Gastrocnemius medialis (tissue), 4 donors: ENCODE results near the gene CCDC74A. TPM values are rescaled to one million over a fixed set of nuclear protein-coding genes. Genes with fewer than 3 reads are reported as not detected.
"Not testable (repeated sequence)": the region's sequence is repeated elsewhere in the genome, so short reads cannot be mapped to it uniquely, and the experiment has no call there.

ENCODE experiments used
- ATAC-seq, 2 donors: fragments of 150-250 bp; one replicate each; pipeline ENCODE4 v1.9.1; 2016
- DNase-seq, 2 donors: peaks; one replicate each; pipeline ENCODE4 v3.0.0-alpha.2; 2019
- H3K27ac ChIP-seq, 4 donors: fragments of 200-600 bp; sonication (generic); 1 replicate in 1 of 4; 2 replicates in 3 of 4; pipeline ENCODE4 v1.5.1; 2016 to 2018; ENCODE audit warnings: mild to moderate bottlenecking in 2 of 4, moderate library complexity in 1 of 4
- H3K27me3 ChIP-seq, 3 donors: fragments of 200-600 bp; sonication (generic) in 2 of 3; 1 replicate in 1 of 3; 2 replicates in 2 of 3; pipeline versions ENCODE4 v1.5.1 to v1.6.0; 2016 to 2019; ENCODE audit warnings: mild to moderate bottlenecking in 1 of 3, moderate library complexity in 1 of 3
- H3K36me3 ChIP-seq, 2 donors: fragments of 200-600 bp; sonication (generic) in 1 of 2; one replicate each; pipeline ENCODE4 v1.5.1; 2017 to 2018
- H3K4me1 ChIP-seq, 2 donors: fragments of 200-600 bp; sonication (generic) in 1 of 2; one replicate each; pipeline ENCODE4 v1.5.1; 2016 to 2017; ENCODE audit warnings: mild to moderate bottlenecking in 2 of 2
- H3K4me3 ChIP-seq, 4 donors: fragments of 200-600 bp; sonication (generic) in 3 of 4; 1 replicate in 1 of 4; 2 replicates in 3 of 4; pipeline ENCODE4 v1.5.1; 2016 to 2019; ENCODE audit warnings: mild to moderate bottlenecking in 2 of 4
- H3K9me3 ChIP-seq, 3 donors: fragments of 200-600 bp; sonication (generic) in 2 of 3; 1 replicate in 1 of 3; 2 replicates in 2 of 3; pipeline ENCODE4 v1.5.1; 2016 to 2019
- CTCF ChIP-seq, 5 experiments: fragments of 450-650 bp in 3 of 5; fragments of 200-600 bp in 2 of 5; sonication (generic) in 2 of 5; IDR thresholded peaks in 4 of 5; conservative IDR thresholded peaks in 1 of 5; 1 replicate in 4 of 5; 2 replicates in 1 of 5; pipeline ENCODE4 v1.5.1; 2016 to 2019; ENCODE audit warnings: antibody characterized with exemption in 5 of 5, mild to moderate bottlenecking in 3 of 5, moderate library complexity in 3 of 5
- POLR2A ChIP-seq, 2 donors: fragments of 450-650 bp; IDR thresholded peaks; one replicate each; pipeline ENCODE4 v1.6.1; 2017; ENCODE audit warnings: antibody characterized with exemption in 2 of 2, mild to moderate bottlenecking in 2 of 2, moderate library complexity in 2 of 2
- in situ Hi-C, 4 donors: fragments of 200-750 bp; cut with MboI; loops; one replicate each; pipeline versions ENCODE4 v1.15.0 to v1.8.0; 2017; ENCODE audit warnings: low sequenced_read_pairs in 4 of 4
- intact Hi-C: fragments of 100-400 bp; cut with DNase I; formaldehyde crosslinking; loops from one replicate; pipeline ENCODE4 v1.15.1; 2023; ENCODE audit warnings: low total_unique reads
- total RNA-seq, 4 donors: library from RNA; depleted of rRNA; stranded (reverse); fragments of >200 nt; gene quantifications; one replicate each; pipeline versions ENCODE4 v1.1.0 to v1.2.3, GENCODE V29; 2016

CCDC74A gene
- total RNA-seq, 4 donors from 2014 or later, result 0.24 to 0.46 (median 0.36) TPM; not detected in 1

GRCh38 chr2:131493199-131493968 lies 34.3 kb upstream of the CCDC74A start:
- H3K4me3 ChIP-seq, result peak overlapping the region; percentile 82 to 96 (median 88)
- H3K9me3 ChIP-seq, result no peaks in the 10 kb centered on the region
- in situ Hi-C loops, result no loop called here
- peak overlapping the region; percentile 87 to 95 (median 94) for H3K27ac ChIP-seq
- no peak for DNase-seq
- no peak for TF ChIP-seq CTCF (IDR thresholded peaks at IDR 0.05 in 4 of 5, conservative IDR thresholded peaks at IDR 0.05 in 1 of 5)
- no peak for TF ChIP-seq POLR2A (IDR thresholded peaks at IDR 0.05)
- peak; percentile 39 to 45 for ATAC-seq
- no peaks in the 10 kb centered on the region for H3K36me3 ChIP-seq
- H3K27me3 ChIP-seq, result no peaks in the 10 kb centered on the region
- peaks cover 13 to 23% of the 10 kb centered on the region in 2 donors for H3K4me1 ChIP-seq
- intact Hi-C loops, result loop anchor here (2.0 to 10.0 kb wide), 3 partner anchors 81 to 389 kb away; partner anchors contain the start of gene PLEKHB2

GRCh38 chr2:131495506-131495905 lies 32.2 kb upstream of the CCDC74A start:
- H3K27ac ChIP-seq, H3K27me3 ChIP-seq, H3K4me3 ChIP-seq, in situ Hi-C loops, ATAC-seq, DNase-seq, H3K9me3 ChIP-seq: not testable (repeated sequence)
- peaks cover 17 to 30% of the 10 kb centered on the region in 2 donors for H3K4me1 ChIP-seq
- H3K36me3 ChIP-seq, result peaks cover 0 to 10% of the 10 kb centered on the region in 2 donors
- intact Hi-C loops, result loop anchor here (10.0 kb wide), 1 partner anchor 391 kb away; the partner anchor contains the start of gene PLEKHB2

- peak overlapping the region in 3 of 4 donors; percentile 59 to 79 (median 65) for H3K27ac ChIP-seq
- H3K4me1 ChIP-seq, result peaks cover 17 to 24% of the 10 kb centered on the region in 2 donors
- intact Hi-C loops, result loop anchor here (10.0 kb wide), 1 partner anchor 394 kb away; the partner anchor contains the start of gene PLEKHB2
- ATAC-seq (peak; percentile 51 to 85), DNase-seq (peak in 1 of 2 donors; percentile 27)
- in situ Hi-C loops, H3K9me3 ChIP-seq, H3K27me3 ChIP-seq, H3K4me3 ChIP-seq: not testable (repeated sequence)
- peaks cover 0 to 16% of the 10 kb centered on the region in 2 donors for H3K36me3 ChIP-seq
These were observed 29.2 kb upstream of the CCDC74A start for GRCh38 chr2:131498321-131498973.

- DNase-seq, H3K4me1 ChIP-seq, ATAC-seq, H3K27ac ChIP-seq, H3K27me3 ChIP-seq, H3K9me3 ChIP-seq, H3K4me3 ChIP-seq, in situ Hi-C loops, intact Hi-C loops: not testable (repeated sequence)
- H3K36me3 ChIP-seq, result peaks cover 0 to 45% of the 10 kb centered on the region in 2 donors
These were observed 24.1 kb upstream of the CCDC74A start for GRCh38 chr2:131503587-131503986.

- H3K4me1 ChIP-seq, H3K27me3 ChIP-seq, in situ Hi-C loops, intact Hi-C loops, ATAC-seq, H3K27ac ChIP-seq, H3K9me3 ChIP-seq, DNase-seq, H3K4me3 ChIP-seq: not testable (repeated sequence)
- peaks cover 0 to 48% of the 10 kb centered on the region in 2 donors for H3K36me3 ChIP-seq
These were observed 23.5 kb upstream of the CCDC74A start for GRCh38 chr2:131504082-131504750.

- no peaks in the 10 kb centered on the region for H3K9me3 ChIP-seq
- intact Hi-C loops, result no loop called here
These were observed 18.1 kb upstream of the CCDC74A start for GRCh38 chr2:131509615-131510014.

GRCh38 chr2:131511291-131511968 lies 16.3 kb upstream of the CCDC74A start:
- DNase-seq, ATAC-seq, H3K4me3 ChIP-seq, H3K4me1 ChIP-seq, H3K27ac ChIP-seq, H3K9me3 ChIP-seq, in situ Hi-C loops, H3K27me3 ChIP-seq, intact Hi-C loops: not testable (repeated sequence)
- H3K36me3 ChIP-seq, result peaks cover 0 to 22% of the 10 kb centered on the region in 2 donors

More at GRCh38 chr2:131509615-131510014, 18.1 kb upstream of the CCDC74A start:
- no peaks in the 10 kb centered on the region for H3K4me1 ChIP-seq
- in situ Hi-C loops, result no loop called here
- H3K27me3 ChIP-seq, result no peaks in the 10 kb centered on the region
- ATAC-seq (no peak), DNase-seq (no peak)
- no peak overlapping the region for H3K4me3 ChIP-seq
- no peak overlapping the region for H3K27ac ChIP-seq
- TF ChIP-seq CTCF (IDR thresholded peaks at IDR 0.05 in 4 of 5, conservative IDR thresholded peaks at IDR 0.05 in 1 of 5) (no peak), POLR2A (IDR thresholded peaks at IDR 0.05) (no peak)
- H3K36me3 ChIP-seq, result peaks cover 0 to 32% of the 10 kb centered on the region in 2 donors

- in situ Hi-C loops, ATAC-seq: not testable (repeated sequence)
These were observed 15.5 kb upstream of the CCDC74A start for GRCh38 chr2:131511969-131512870.

More at GRCh38 chr2:131511969-131512870, 15.5 kb upstream of the CCDC74A start:
- H3K36me3 ChIP-seq, result peaks cover 0 to 24% of the 10 kb centered on the region in 2 donors
- H3K4me1 ChIP-seq, H3K27ac ChIP-seq, H3K9me3 ChIP-seq, H3K27me3 ChIP-seq, intact Hi-C loops, DNase-seq, H3K4me3 ChIP-seq: not testable (repeated sequence)
